ENCODE results near the gene IKZF1. TPM values are rescaled to one million over a fixed set of nuclear protein-coding genes. Genes with fewer than 3 reads are reported as not detected.

The IKZF1 gene
- total and polyA plus RNA-seq, 2 donors (not counting 1 experiment from before 2014, with no cell fraction given) = 0.01 TPM; not detected in 1

DNA sequence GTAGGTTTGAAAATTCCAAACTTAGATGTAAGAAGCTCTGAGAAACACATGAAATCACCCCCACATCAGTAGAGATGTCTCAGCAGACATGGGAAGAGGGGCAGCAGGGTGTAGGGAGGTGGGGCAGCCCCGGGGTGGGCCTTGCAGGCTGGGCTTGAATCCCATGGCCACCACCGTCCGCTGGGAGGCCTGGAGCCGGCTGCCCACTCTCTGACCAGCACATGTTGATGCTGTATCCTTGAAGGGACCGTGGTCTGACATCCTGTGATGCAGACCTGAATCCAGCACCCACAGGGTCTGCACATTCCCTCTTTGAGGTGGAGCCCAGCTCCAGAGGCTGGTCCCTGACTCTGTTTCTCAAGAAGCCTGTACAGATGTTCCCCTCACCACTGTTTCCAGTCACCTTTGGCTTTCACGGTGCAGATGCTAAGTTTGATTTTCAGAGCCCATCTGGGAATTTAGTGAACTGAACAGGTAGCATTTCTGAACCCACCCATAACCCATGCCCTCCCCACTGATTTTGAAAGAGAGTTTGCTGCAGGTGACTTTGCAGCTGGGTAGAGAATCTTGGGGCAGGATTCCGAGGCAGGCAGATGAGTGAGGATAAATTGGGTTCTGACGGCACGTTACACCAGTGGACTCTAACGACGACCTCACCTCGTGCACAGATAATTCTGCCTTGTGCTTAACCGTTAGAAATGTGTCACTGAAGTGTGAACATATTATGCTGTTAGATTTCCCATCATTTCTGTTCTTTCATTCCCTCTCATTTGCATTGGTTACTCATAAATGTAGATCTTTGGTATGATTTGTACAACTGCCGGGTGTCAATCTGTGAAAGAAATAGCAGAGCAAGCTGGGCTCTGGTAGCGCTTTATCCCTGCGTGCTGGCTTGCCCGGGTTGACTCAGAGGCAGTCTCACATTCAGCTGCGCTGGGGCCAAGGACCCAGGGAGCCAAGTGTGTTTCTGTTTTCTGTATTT is 45.7 kb downstream of the IKZF1 start:
- no peak overlapping the region for H2AFZ ChIP-seq (ENCODE audit: low read length)
- no peak overlapping the region for H3K27ac ChIP-seq (ENCODE audit: insufficient read depth, low read length)
- H4K20me1 ChIP-seq (ENCODE audit: control insufficient read depth, extremely low read depth, insufficient read depth, low read length) = no peaks in the 10 kb centered on the region
- H3K9me3 ChIP-seq (ENCODE audit: control insufficient read depth, insufficient read depth, low read depth, low read length) = no peaks in the 10 kb centered on the region
- DNase-seq (ENCODE audit: low read depth in 2 of 2) = no peak
- no peaks in the 10 kb centered on the region for H3K4me1 ChIP-seq (ENCODE audit: control insufficient read depth, extremely low read depth, insufficient read depth, low read length)
- H3K27me3 ChIP-seq (ENCODE audit: control insufficient read depth, insufficient read depth, low read length) = no peaks in the 10 kb centered on the region
- no peak overlapping the region for H3K4me2 ChIP-seq (ENCODE audit: extremely low read depth, insufficient read depth, low read length)
- H3K4me3 ChIP-seq (replicated peaks in 1 of 4; ENCODE audit: control extremely low read depth in 1 of 4, insufficient read depth in 1 of 4, low read depth in 3 of 4, low read length in 4 of 4) = no peak overlapping the region
- H3K9ac ChIP-seq (ENCODE audit: insufficient read depth, low read length) = no peak overlapping the region
- H3K79me2 ChIP-seq (ENCODE audit: control insufficient read depth, insufficient read depth, low read length) = no peaks in the 10 kb centered on the region
- TF ChIP-seq, protein P1, sequence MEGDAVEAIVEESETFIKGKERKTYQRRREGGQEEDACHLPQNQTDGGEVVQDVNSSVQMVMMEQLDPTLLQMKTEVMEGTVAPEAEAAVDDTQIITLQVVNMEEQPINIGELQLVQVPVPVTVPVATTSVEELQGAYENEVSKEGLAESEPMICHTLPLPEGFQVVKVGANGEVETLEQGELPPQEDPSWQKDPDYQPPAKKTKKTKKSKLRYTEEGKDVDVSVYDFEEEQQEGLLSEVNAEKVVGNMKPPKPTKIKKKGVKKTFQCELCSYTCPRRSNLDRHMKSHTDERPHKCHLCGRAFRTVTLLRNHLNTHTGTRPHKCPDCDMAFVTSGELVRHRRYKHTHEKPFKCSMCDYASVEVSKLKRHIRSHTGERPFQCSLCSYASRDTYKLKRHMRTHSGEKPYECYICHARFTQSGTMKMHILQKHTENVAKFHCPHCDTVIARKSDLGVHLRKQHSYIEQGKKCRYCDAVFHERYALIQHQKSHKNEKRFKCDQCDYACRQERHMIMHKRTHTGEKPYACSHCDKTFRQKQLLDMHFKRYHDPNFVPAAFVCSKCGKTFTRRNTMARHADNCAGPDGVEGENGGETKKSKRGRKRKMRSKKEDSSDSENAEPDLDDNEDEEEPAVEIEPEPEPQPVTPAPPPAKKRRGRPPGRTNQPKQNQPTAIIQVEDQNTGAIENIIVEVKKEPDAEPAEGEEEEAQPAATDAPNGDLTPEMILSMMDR (conservative IDR thresholded peaks at IDR 0.05 in 1 of 2, IDR thresholded peaks at IDR 0.05 in 1 of 2; ENCODE audit: low read depth in 1 of 2, low read length in 2 of 2) = no peak
- TF ChIP-seq EZH2 (IDR thresholded peaks at IDR 0.05; ENCODE audit: low read length, missing control alignments) = no peak
- no peaks in the 10 kb centered on the region for H3K36me3 ChIP-seq (ENCODE audit: control insufficient read depth, insufficient read depth, low read length)

DNA sequence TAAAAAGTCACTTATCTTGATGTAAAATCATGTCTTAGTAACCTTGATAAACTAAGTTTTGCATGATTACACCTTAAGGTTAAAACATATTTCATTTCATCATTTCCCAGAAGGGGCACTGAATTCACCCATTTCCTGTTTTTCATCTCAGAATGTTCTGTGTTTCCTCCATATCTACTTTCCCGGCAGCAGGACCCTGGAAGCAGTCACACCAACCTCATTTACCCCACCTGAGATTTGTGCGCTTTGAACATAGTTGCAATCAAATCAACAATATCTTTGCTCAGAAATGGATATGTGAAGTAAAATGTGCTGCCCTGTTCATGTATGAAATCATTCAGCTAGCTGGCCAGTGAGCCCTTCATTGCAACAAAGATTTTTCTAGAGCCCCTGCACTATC is 46.8 kb downstream of the IKZF1 start:
- Histone ChIP-seq H3K79me2 (ENCODE audit: control insufficient read depth, insufficient read depth, low read length) (no peaks in the 10 kb centered on the region), H3K9me3 (ENCODE audit: control insufficient read depth, insufficient read depth, low read depth, low read length) (no peaks in the 10 kb centered on the region), H3K4me2 (ENCODE audit: extremely low read depth, insufficient read depth, low read length) (no peak overlapping the region), H3K27me3 (ENCODE audit: control insufficient read depth, insufficient read depth, low read length) (no peaks in the 10 kb centered on the region), H3K36me3 (ENCODE audit: control insufficient read depth, insufficient read depth, low read length) (no peaks in the 10 kb centered on the region), H4K20me1 (ENCODE audit: control insufficient read depth, extremely low read depth, insufficient read depth, low read length) (no peaks in the 10 kb centered on the region), H3K4me3 (replicated peaks in 1 of 4; ENCODE audit: control extremely low read depth in 1 of 4, insufficient read depth in 1 of 4, low read depth in 3 of 4, low read length in 4 of 4) (no peak overlapping the region), H3K27ac (ENCODE audit: insufficient read depth, low read length) (no peak overlapping the region), H3K4me1 (ENCODE audit: control insufficient read depth, extremely low read depth, insufficient read depth, low read length) (no peaks in the 10 kb centered on the region), H2AFZ (ENCODE audit: low read length) (no peak overlapping the region), H3K9ac (ENCODE audit: insufficient read depth, low read length) (no peak overlapping the region)
- no peak for DNase-seq (ENCODE audit: low read depth in 2 of 2)
- TF ChIP-seq, protein P1 (conservative IDR thresholded peaks at IDR 0.05 in 1 of 2, IDR thresholded peaks at IDR 0.05 in 1 of 2; ENCODE audit: low read depth in 1 of 2, low read length in 2 of 2) = no peak
- TF ChIP-seq EZH2 (IDR thresholded peaks at IDR 0.05; ENCODE audit: low read length, missing control alignments) = no peak

DNA sequence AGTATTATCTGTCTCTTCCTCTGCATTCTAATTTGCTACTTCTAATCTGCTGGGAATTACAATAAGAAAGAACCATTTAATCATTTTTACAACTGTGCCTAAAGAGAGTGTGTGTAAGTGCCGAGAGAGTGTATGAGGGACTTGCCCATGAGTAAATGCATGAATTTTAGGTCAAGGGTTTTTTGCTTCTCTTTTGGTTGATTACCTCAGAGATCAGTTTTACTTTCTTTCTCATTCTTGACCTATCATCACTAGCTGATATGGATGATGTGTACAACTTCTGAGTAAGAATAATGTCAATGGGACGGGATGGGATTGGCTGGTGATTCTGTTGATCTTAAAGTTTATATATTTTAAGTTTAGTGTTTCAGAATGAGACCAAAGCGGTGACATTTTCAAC is 47.8 kb downstream of the IKZF1 start:
- no peak overlapping the region for H3K4me2 ChIP-seq (ENCODE audit: extremely low read depth, insufficient read depth, low read length)
- no peaks in the 10 kb centered on the region for H3K4me1 ChIP-seq (ENCODE audit: control insufficient read depth, extremely low read depth, insufficient read depth, low read length)
- DNase-seq (ENCODE audit: low read depth in 2 of 2) = no peak
- H3K36me3 ChIP-seq (ENCODE audit: control insufficient read depth, insufficient read depth, low read length) = no peaks in the 10 kb centered on the region
- no peaks in the 10 kb centered on the region for H3K27me3 ChIP-seq (ENCODE audit: control insufficient read depth, insufficient read depth, low read length)
- H3K4me3 ChIP-seq (replicated peaks in 1 of 4; ENCODE audit: control extremely low read depth in 1 of 4, insufficient read depth in 1 of 4, low read depth in 3 of 4, low read length in 4 of 4) = no peak overlapping the region
- no peaks in the 10 kb centered on the region for H4K20me1 ChIP-seq (ENCODE audit: control insufficient read depth, extremely low read depth, insufficient read depth, low read length)
- TF ChIP-seq, protein P1 (conservative IDR thresholded peaks at IDR 0.05 in 1 of 2, IDR thresholded peaks at IDR 0.05 in 1 of 2; ENCODE audit: low read depth in 1 of 2, low read length in 2 of 2) = no peak
- TF ChIP-seq EZH2 (IDR thresholded peaks at IDR 0.05; ENCODE audit: low read length, missing control alignments) = no peak
- no peak overlapping the region for H3K27ac ChIP-seq (ENCODE audit: insufficient read depth, low read length)
- H2AFZ ChIP-seq (ENCODE audit: low read length) = no peak overlapping the region
- H3K9me3 ChIP-seq (ENCODE audit: control insufficient read depth, insufficient read depth, low read depth, low read length) = no peaks in the 10 kb centered on the region
- no peak overlapping the region for H3K9ac ChIP-seq (ENCODE audit: insufficient read depth, low read length)
- no peaks in the 10 kb centered on the region for H3K79me2 ChIP-seq (ENCODE audit: control insufficient read depth, insufficient read depth, low read length)
